ENCODE measurements around the gene CHST11. TPM values are rescaled to one million over a fixed set of nuclear protein-coding genes. Genes with fewer than 3 reads are reported as not detected.

The CHST11 gene
- total and polyA plus RNA-seq, 7 donors: 0.60 to 22.8 (median 10.0) TPM

- Histone ChIP-seq H3K9me3 (peaks cover 0 to 3% (median 0%) of the 10 kb centered on the region in 4 donors), H3K4me3 (no peak overlapping the region), H3K27ac (no peak overlapping the region), H3K27me3 (no peaks in the 10 kb centered on the region), H3K36me3 (no peaks in the 10 kb centered on the region), H3K4me1 (no peaks in the 10 kb centered on the region)
- intact Hi-C loops (cut with DNase I): no loop called here
- no peak for TF ChIP-seq POLR2A (IDR thresholded peaks at IDR 0.05)
- no peak for TF ChIP-seq EP300 (IDR thresholded peaks at IDR 0.05)
- TF ChIP-seq POLR2AphosphoS5 (IDR thresholded peaks at IDR 0.05): no peak
- no peak for TF ChIP-seq CTCF (IDR thresholded peaks at IDR 0.05)
- WGBS, 2 donors: 85 to 96% methylated on average over 1 of the region's 1 CpG
- DNase-seq: no peak
Measured at GRCh38 chr12:104410786-104411185, 46.0 kb upstream of the CHST11 start.

GRCh38 chr12:104411826-104412641 lies 44.7 kb upstream of the CHST11 start:
- Histone ChIP-seq H3K9me3 (no peaks in the 10 kb centered on the region), H3K36me3 (no peaks in the 10 kb centered on the region), H3K4me1 (no peaks in the 10 kb centered on the region), H3K27me3 (no peaks in the 10 kb centered on the region), H3K4me3 (no peak overlapping the region), H3K27ac (no peak overlapping the region)
- no peak for DNase-seq
- intact Hi-C loops (cut with DNase I): no loop called here
- 84 to 85% methylated on average over 16 of the region's 16 CpGs for WGBS, 2 donors
- TF ChIP-seq CTCF (IDR thresholded peaks at IDR 0.05): no peak
- no peak for TF ChIP-seq POLR2AphosphoS5 (IDR thresholded peaks at IDR 0.05)
- no peak for TF ChIP-seq POLR2A (IDR thresholded peaks at IDR 0.05)
- no peak for TF ChIP-seq EP300 (IDR thresholded peaks at IDR 0.05)

- Histone ChIP-seq H3K4me3 (no peak overlapping the region), H3K36me3 (no peaks in the 10 kb centered on the region), H3K9me3 (no peaks in the 10 kb centered on the region), H3K4me1 (no peaks in the 10 kb centered on the region), H3K27ac (no peak overlapping the region), H3K27me3 (no peaks in the 10 kb centered on the region)
- intact Hi-C loops (cut with DNase I): no loop called here
- DNase-seq: no peak
- WGBS, 2 donors: 74 to 75% methylated on average over 8 of the region's 8 CpGs
- TF ChIP-seq CTCF (IDR thresholded peaks at IDR 0.05) (no peak), POLR2A (IDR thresholded peaks at IDR 0.05) (no peak), POLR2AphosphoS5 (IDR thresholded peaks at IDR 0.05) (no peak), EP300 (IDR thresholded peaks at IDR 0.05) (no peak)
Measured at GRCh38 chr12:104412681-104413080, 44.1 kb upstream of the CHST11 start.

- no peaks in the 10 kb centered on the region for H3K27me3 ChIP-seq
- WGBS, 2 donors: 75 to 84% methylated on average over 6 of the region's 6 CpGs
- H3K27ac ChIP-seq: no peak overlapping the region
- no peaks in the 10 kb centered on the region for H3K9me3 ChIP-seq
- TF ChIP-seq POLR2AphosphoS5 (IDR thresholded peaks at IDR 0.05) (no peak), EP300 (IDR thresholded peaks at IDR 0.05) (no peak), CTCF (IDR thresholded peaks at IDR 0.05) (no peak), POLR2A (IDR thresholded peaks at IDR 0.05) (no peak)
- H3K36me3 ChIP-seq: no peaks in the 10 kb centered on the region
- H3K4me3 ChIP-seq: no peak overlapping the region
- DNase-seq: no peak
- no peaks in the 10 kb centered on the region for H3K4me1 ChIP-seq
- intact Hi-C loops (cut with DNase I): no loop called here
Measured at GRCh38 chr12:104413330-104413729, 43.4 kb upstream of the CHST11 start.

Data from sigmoid colon (tissue), 7 donors.